SH-SY5Y (cell line): ENCODE data around the gene CREB3L1.

Experiments
- GATA2 ChIP-seq: IDR thresholded peaks from 2 replicates; pipeline ENCODE4 v1.6.1; 2011; ENCODE audit warnings: mild to moderate bottlenecking, low read depth, low read length
- GATA3 ChIP-seq: IDR thresholded peaks from 2 replicates; pipeline ENCODE4 v1.6.1; 2011; ENCODE audit warnings: low read depth, mild to moderate bottlenecking, low read length, moderate library complexity

GRCh38 chr11:46264976-46265375, 12.5 kb upstream of the CREB3L1 start:
- TF ChIP-seq GATA2, result no peak
- no peak for TF ChIP-seq GATA3
